Gastrocnemius medialis (tissue), 4 donors: ENCODE results near the gene BANF2. TPM values are rescaled to one million over a fixed set of nuclear protein-coding genes. Genes with fewer than 3 reads are reported as not detected.
A peak's percentile ranks its signal among the peaks of the same experiment; 100 is the strongest.

Experiments used
- ATAC-seq, 2 donors: fragments of 150-250 bp; one replicate each; pipeline ENCODE4 v1.9.1; 2016
- DNase-seq, 2 donors: peaks; one replicate each; pipeline ENCODE4 v3.0.0-alpha.2; 2019
- H3K27ac ChIP-seq, 4 donors: fragments of 200-600 bp; sonication (generic); 1 replicate in 1 of 4; 2 replicates in 3 of 4; pipeline ENCODE4 v1.5.1; 2016 to 2018; ENCODE audit warnings: mild to moderate bottlenecking in 2 of 4, moderate library complexity in 1 of 4
- H3K27me3 ChIP-seq, 3 donors: fragments of 200-600 bp; sonication (generic) in 2 of 3; 1 replicate in 1 of 3; 2 replicates in 2 of 3; pipeline versions ENCODE4 v1.5.1 to v1.6.0; 2016 to 2019; ENCODE audit warnings: mild to moderate bottlenecking in 1 of 3, moderate library complexity in 1 of 3
- H3K36me3 ChIP-seq, 2 donors: fragments of 200-600 bp; sonication (generic) in 1 of 2; one replicate each; pipeline ENCODE4 v1.5.1; 2017 to 2018
- H3K4me1 ChIP-seq, 2 donors: fragments of 200-600 bp; sonication (generic) in 1 of 2; one replicate each; pipeline ENCODE4 v1.5.1; 2016 to 2017; ENCODE audit warnings: mild to moderate bottlenecking in 2 of 2
- H3K4me3 ChIP-seq, 4 donors: fragments of 200-600 bp; sonication (generic) in 3 of 4; 1 replicate in 1 of 4; 2 replicates in 3 of 4; pipeline ENCODE4 v1.5.1; 2016 to 2019; ENCODE audit warnings: mild to moderate bottlenecking in 2 of 4
- H3K9me3 ChIP-seq, 3 donors: fragments of 200-600 bp; sonication (generic) in 2 of 3; 1 replicate in 1 of 3; 2 replicates in 2 of 3; pipeline ENCODE4 v1.5.1; 2016 to 2019
- CTCF ChIP-seq, 5 experiments: fragments of 450-650 bp in 3 of 5; fragments of 200-600 bp in 2 of 5; sonication (generic) in 2 of 5; IDR thresholded peaks in 4 of 5; conservative IDR thresholded peaks in 1 of 5; 1 replicate in 4 of 5; 2 replicates in 1 of 5; pipeline ENCODE4 v1.5.1; 2016 to 2019; ENCODE audit warnings: antibody characterized with exemption in 5 of 5, mild to moderate bottlenecking in 3 of 5, moderate library complexity in 3 of 5
- POLR2A ChIP-seq, 2 donors: fragments of 450-650 bp; IDR thresholded peaks; one replicate each; pipeline ENCODE4 v1.6.1; 2017; ENCODE audit warnings: antibody characterized with exemption in 2 of 2, mild to moderate bottlenecking in 2 of 2, moderate library complexity in 2 of 2
- in situ Hi-C, 4 donors: fragments of 200-750 bp; cut with MboI; loops; one replicate each; pipeline versions ENCODE4 v1.15.0 to v1.8.0; 2017; ENCODE audit warnings: low sequenced_read_pairs in 4 of 4
- intact Hi-C: fragments of 100-400 bp; cut with DNase I; formaldehyde crosslinking; loops from one replicate; pipeline ENCODE4 v1.15.1; 2023; ENCODE audit warnings: low total_unique reads
- total RNA-seq, 4 donors: library from RNA; depleted of rRNA; stranded (reverse); fragments of >200 nt; gene quantifications; one replicate each; pipeline versions ENCODE4 v1.1.0 to v1.2.3, GENCODE V29; 2016

The BANF2 gene
- total RNA-seq, 4 donors from 2014 or later, result not detected

- ATAC-seq (no peak), DNase-seq (peak in 1 of 2 donors; percentile 18)
- intact Hi-C loops (no loop called here), in situ Hi-C loops (no loop called here)
- peaks cover 0 to 7% of the 10 kb centered on the region in 2 donors for H3K4me1 ChIP-seq
- no peak overlapping the region for H3K27ac ChIP-seq
- no peak overlapping the region for H3K4me3 ChIP-seq
- no peaks in the 10 kb centered on the region for H3K36me3 ChIP-seq
- TF ChIP-seq POLR2A (IDR thresholded peaks at IDR 0.05), result no peak
- no peak for TF ChIP-seq CTCF (IDR thresholded peaks at IDR 0.05 in 4 of 5, conservative IDR thresholded peaks at IDR 0.05 in 1 of 5)
- no peaks in the 10 kb centered on the region for H3K9me3 ChIP-seq
- H3K27me3 ChIP-seq, result no peaks in the 10 kb centered on the region
These were observed 47.7 kb downstream of the BANF2 start for GRCh38 chr20:17747431-17747846.

- in situ Hi-C loops, result no loop called here
- ATAC-seq, result no peak
These were observed 48.5 kb downstream of the BANF2 start for GRCh38 chr20:17748279-17748678.

GRCh38 chr20:17749626-17749977 lies 49.8 kb downstream of the BANF2 start:
- intact Hi-C loops, result no loop called here
- no peak overlapping the region for H3K4me3 ChIP-seq
- in situ Hi-C loops, result no loop called here
- TF ChIP-seq CTCF (IDR thresholded peaks at IDR 0.05 in 4 of 5, conservative IDR thresholded peaks at IDR 0.05 in 1 of 5) (no peak), POLR2A (IDR thresholded peaks at IDR 0.05) (no peak)
- no peaks in the 10 kb centered on the region for H3K9me3 ChIP-seq
- ATAC-seq (no peak), DNase-seq (no peak)
- peaks cover 0 to 7% of the 10 kb centered on the region in 2 donors for H3K4me1 ChIP-seq
- peak overlapping the region in 2 of 4 donors; percentile 48 to 52 for H3K27ac ChIP-seq
- no peaks in the 10 kb centered on the region for H3K27me3 ChIP-seq
- no peaks in the 10 kb centered on the region for H3K36me3 ChIP-seq

More at GRCh38 chr20:17748279-17748678, 48.5 kb downstream of the BANF2 start:
- no peak for DNase-seq
- Histone ChIP-seq H3K27ac (no peak overlapping the region), H3K4me3 (no peak overlapping the region), H3K27me3 (no peaks in the 10 kb centered on the region), H3K36me3 (no peaks in the 10 kb centered on the region), H3K4me1 (peaks cover 0 to 7% of the 10 kb centered on the region in 2 donors), H3K9me3 (no peaks in the 10 kb centered on the region)
- intact Hi-C loops, result no loop called here
- no peak for TF ChIP-seq CTCF (IDR thresholded peaks at IDR 0.05 in 4 of 5, conservative IDR thresholded peaks at IDR 0.05 in 1 of 5)
- TF ChIP-seq POLR2A (IDR thresholded peaks at IDR 0.05), result no peak

GRCh38 chr20:17749978-17750721 lies 50.4 kb downstream of the BANF2 start:
- Histone ChIP-seq H3K9me3 (no peaks in the 10 kb centered on the region), H3K4me3 (no peak overlapping the region), H3K27ac (peak overlapping the region; percentile 18 to 52 (median 49)), H3K4me1 (peaks cover 0 to 7% of the 10 kb centered on the region in 2 donors), H3K36me3 (no peaks in the 10 kb centered on the region), H3K27me3 (no peaks in the 10 kb centered on the region)
- in situ Hi-C loops, result loop anchor here in 1 of 4 donors (25.0 kb wide), 1 partner anchor 88 kb away; no protein-coding TSS in a partner anchor
- peak; percentile 36 to 53 for DNase-seq
- peak; percentile 84 to 85 for ATAC-seq
- intact Hi-C loops, result loop anchor here (5.0 kb wide), 1 partner anchor 147 kb away; no protein-coding TSS in a partner anchor
- TF ChIP-seq POLR2A (IDR thresholded peaks at IDR 0.05) (no peak), CTCF (IDR thresholded peaks at IDR 0.05 in 4 of 5, conservative IDR thresholded peaks at IDR 0.05 in 1 of 5) (no peak)
